GM04504 (cell line): Measurements from ENCODE around the gene MPP3.

ENCODE experiments used
- DNase-seq: peaks from one replicate; pipeline ENCODE4 v3.0.0-alpha.2; 2012; ENCODE audit warnings: low read depth

MPP3 gene

DNA sequence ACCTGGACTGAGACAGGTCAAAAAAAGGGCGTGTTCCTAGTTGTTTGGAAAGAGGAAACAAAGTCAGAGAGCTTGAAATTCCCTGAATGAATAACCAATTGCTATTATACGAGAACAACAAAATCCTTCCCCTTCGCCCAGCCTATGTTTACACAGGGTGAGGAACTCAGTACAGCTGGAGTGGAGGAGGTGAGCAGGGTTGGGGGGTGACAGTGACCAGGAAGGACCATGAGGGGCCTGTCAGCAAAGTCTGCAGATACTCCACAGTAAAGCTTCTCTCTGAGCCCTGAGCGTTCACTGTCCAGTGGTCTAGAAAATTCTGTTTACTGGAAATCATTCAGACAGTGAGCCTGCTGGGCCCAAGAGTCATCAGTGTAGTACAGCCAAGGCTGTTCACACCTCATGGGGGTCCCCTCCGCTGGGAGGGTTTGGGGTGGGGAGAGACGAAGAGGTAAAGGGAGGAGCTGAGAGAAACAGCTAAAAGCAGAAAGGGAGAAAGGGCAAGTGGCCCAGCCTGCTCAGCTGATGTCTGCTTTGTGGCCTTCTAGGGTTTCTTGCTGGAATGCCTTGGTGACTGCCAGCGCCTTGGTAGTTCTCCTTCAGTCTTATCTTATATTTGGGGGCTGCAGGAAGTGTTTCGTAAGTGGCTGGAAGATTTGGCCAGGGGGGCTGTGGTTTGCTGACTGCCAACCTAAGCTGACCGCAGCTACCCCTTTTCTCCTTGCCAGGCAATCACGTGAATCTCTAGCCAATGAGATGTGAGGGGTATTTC, 59.9 kb downstream of the MPP3 start:
- DNase-seq, result no peak

GRCh38 chr17:43771463-43771862, 61.5 kb downstream of the MPP3 start:
- DNase-seq, result no peak

DNA sequence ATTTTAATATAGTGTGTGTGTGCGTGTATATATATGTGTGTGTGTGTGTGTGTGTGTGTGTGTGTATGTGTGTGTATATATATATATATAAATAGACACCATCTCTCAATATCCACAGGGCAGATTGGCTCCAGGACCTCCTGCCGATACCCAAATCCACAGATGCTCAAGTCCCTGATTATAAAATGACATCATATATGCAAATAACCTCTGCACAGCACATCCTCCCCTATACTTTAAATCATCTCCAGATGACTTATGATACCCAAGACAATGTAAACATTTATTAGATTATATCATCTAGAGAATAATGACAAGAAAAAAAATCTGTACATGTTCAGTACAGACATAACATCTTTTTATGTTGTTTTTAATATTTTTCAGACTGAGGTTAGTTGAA, 62.0 kb downstream of the MPP3 start:
- no peak for DNase-seq

DNA sequence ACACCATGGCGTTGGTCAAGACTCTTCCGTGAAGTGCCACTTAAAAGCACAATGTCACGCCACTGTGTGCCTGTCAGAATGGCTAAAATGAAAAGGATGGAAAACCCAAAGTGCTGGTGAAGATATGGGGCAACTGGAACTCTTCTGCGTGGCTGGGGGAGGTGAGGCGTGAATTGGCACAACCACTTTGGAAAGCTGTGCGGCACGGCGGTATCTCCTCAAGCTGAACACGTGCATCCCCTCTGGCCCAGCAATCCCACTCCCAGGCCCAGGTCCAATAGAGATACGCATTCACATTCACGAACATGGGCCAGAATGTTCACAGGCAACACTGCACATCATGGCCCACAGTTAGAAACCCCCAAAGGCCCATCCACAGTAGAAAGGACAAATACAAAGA, 63.1 kb downstream of the MPP3 start:
- no peak for DNase-seq

DNA sequence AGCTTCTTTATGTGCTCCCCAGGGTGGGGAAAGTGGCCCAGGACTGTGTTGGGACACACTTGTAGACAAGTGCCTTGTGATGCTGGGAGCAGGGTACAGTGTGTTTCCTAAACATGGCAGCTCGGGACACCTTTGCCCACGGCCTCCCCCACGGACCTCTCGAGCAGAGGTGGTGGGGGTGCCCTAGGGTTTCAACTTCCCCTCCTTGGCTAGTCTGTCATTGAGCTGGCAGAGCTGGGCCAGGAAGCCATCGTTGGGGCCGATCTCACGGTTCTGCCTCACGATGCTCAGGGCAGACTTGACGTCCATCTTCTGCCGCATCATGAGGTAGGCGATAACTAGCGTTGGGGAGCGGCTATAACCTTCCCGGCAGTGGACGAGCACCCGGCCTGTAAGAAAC, 63.5 kb downstream of the MPP3 start:
- no peak for DNase-seq

- no peak for DNase-seq
These were observed 64.0 kb downstream of the MPP3 start for GRCh38 chr17:43768943-43769342.

- no peak for DNase-seq
These were observed 64.6 kb downstream of the MPP3 start for GRCh38 chr17:43768382-43768781.

DNA sequence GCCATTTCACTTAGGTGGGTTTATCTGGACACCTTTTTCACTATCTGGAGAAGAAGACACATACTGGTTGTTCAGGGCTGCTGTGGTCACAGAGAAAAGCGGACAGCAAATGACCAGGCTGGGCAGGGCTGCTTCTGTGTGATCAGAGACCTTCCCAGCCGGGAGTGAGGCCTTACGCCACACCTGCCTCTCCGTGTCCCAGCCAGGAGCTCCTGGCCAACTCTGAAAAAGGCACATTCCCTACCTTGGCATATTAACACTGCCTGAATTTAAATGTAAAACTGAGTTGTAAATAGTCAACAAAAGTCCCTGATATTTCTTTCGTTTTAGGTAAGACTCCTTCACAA, 65.3 kb downstream of the MPP3 start:
- DNase-seq, result no peak

DNA sequence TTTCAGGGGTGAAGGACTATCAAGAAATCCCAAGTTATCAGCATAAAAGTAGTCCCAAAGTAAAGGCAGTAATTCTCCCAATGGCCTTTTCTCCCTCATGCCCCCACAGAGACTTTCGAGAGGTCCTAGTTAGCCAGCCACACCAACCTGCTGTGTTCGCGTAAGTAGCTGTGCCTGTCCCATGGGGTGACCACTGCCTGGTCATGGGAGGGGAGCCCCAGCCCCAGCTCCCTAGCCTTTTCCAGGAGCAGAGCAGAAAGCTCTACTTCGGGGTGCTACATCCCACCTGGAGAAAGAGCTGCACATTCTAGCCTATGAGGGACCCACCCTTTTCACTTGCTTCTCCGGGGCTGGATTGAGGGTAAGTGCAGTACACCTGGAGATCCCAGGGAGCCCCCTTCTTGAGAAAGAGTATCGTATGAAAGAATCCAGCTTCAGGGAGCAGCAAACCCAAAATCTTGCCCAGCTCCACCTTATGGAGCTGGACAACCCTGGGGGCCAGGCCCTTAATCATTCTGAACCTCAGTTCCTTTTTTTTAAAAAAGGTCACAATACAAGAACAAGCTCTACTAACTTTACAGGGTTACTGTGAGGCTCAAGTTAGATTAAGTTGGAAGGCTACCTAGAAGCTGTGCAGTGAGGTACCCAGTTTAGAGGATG, 65.8 kb downstream of the MPP3 start:
- no peak for DNase-seq

GRCh38 chr17:43766413-43767052, 66.4 kb downstream of the MPP3 start:
- DNase-seq, result no peak

DNA sequence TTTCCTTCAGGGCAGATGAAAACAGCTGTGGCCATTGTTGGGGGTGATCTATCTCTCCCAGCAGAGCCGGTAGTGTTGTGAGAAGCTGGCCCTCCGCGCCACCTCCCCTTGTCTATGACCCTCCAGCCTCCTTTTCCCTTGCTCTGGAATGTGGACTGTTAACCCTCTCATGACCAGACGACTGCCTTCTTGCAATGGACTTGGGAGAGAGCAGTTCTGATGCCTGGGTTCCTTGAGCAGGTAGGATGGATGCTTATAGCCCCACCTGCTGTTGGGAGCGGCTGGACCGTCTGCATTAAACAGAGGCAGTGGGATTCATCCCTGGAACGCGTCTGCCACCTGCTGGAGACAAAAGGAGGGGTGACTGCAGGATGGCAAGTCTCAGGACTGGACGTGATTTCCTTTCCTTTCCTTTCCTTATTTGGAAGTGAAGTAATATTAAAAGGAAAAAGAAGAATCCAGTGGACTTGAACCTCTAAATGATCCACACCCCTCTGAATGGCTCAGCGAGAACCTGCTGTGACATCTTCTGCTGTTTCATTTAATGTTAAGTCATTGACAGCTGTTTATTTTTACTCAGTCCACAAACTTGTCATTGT, 72.6 kb downstream of the MPP3 start:
- DNase-seq, result peak; percentile 80

DNA sequence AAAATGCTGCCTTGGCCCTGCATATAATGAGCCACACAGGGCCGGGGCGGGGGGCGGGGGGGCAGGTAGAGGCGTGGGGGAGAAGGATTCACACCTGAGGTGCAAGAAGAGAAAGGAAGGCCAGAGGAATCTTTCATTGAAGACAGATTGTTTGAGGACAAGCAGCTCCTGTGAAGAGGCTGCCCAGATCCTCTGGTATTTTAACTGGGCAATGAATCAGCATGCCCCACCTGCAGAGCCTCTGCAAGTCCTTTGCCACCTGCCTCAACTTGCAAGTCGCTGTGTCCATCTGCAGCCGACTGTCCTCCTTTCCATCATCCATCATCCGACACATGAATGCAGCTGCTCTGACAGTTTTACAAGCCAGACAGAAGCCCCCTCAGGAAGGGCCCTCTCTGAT, 73.1 kb downstream of the MPP3 start:
- DNase-seq, result no peak

- DNase-seq, result no peak
These were observed 74.3 kb downstream of the MPP3 start, which contains the start of gene SOST for GRCh38 chr17:43758497-43759174. TSS of gene SOST (minus strand) at chr17:43758791. CDS start at chr17:43758741, 50 bp downstream.

DNA sequence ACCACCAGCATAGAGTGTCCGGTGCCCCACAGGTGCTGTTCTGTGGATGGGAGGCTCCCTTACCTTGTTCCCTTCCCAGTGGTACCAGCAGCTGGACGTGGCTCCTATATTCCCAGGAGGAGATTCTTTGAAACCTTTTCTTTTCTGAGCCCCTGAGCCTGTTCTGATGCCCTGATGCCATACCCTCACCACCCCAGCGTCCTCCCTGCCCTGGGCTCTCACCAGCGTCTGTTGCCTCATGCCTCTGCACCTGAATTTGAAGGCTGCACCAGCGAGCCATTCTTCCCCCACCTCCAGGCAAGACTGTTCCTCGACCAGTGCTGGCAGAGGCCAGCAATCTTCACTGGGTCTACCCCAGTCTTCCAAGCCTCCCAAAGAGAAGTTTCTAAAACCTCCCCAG, 74.9 kb downstream of the MPP3 start:
- no peak for DNase-seq

DNA sequence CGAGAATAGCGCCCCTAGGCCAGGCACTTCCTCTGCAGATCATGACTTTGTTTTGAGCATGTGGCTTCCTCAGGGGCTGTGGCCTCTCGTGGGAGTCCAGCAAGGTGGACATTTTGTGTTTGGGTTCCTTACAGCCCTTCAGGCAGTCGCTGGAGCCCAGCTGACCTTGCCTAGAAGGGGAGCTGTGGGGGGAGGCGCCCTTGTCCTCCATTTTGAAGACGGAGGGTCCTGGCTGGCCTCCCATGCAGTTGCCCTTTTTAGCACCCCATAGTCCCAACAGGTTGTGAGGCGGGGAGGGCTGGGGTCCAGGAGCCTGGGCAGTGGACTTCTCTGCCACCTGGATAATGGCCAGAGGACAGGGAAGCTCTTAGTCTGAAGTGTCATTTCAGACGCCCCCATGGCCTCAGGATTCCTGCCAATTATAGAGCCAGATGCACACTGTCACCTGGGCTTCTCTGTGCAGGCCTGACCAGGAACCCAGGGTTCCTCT, 75.7 kb downstream of the MPP3 start:
- DNase-seq, result no peak

- no peak for DNase-seq
These were observed 76.7 kb downstream of the MPP3 start for GRCh38 chr17:43756201-43756600.

GRCh38 chr17:43755389-43755875, 77.5 kb downstream of the MPP3 start:
- DNase-seq, result no peak

- DNase-seq, result no peak
These were observed 78.0 kb downstream of the MPP3 start for GRCh38 chr17:43754947-43755346.

DNA sequence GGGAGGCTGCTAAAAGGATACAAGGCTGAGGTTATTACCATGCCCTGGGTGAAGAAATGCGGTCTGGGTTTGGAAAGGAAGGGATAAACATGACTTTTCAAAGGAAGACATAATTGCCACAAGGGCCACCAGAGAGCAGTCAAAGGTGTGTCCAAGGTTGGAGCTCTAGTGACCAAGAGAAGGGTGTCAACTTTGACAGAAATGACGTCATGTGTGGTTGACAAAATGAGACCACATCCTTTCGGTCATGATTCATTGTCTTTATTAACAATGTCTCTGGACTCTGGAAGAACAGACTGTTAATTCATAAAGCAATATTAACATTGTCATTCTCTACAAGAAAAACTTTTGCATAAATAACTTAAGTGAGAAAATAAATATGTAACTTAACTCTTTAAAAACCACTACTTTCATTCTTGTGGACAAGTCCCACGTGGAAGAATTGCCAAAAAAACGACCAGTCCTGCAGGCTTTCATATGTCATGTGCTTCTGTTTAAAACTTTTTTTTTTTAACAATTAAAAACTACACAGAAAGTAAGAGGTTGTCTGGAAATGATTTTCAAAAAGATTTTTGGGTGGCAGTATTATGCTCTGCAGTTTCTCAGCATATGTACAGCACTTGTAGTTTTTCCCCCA, 79.3 kb downstream of the MPP3 start:
- no peak for DNase-seq
